ENCODE measurements around the gene MLKL. TPM values are rescaled to one million over a fixed set of nuclear protein-coding genes. Genes with fewer than 3 reads are reported as not detected.

The MLKL gene
- total and polyA plus RNA-seq, 2 of the 13 experiments (the other 11 are each of a cell fraction or from before 2014, with no cell fraction given), result 6.4 to 10.7 TPM

GRCh38 chr16:74635303-74635702 lies 65.4 kb downstream of the MLKL start (continued):
- TF ChIP-seq ZNF800 (CRISPR knock-in tag; IDR thresholded peaks at IDR 0.05) (0 out of 2 replicates have a peak, but pooled peaks have one; percentile 39), FOXM1 (CRISPR knock-in tag; IDR thresholded peaks at IDR 0.05) (no peak), ZNF770 (CRISPR knock-in tag; IDR thresholded peaks at IDR 0.05) (peak; percentile 74), ARID5B (CRISPR knock-in tag; IDR thresholded peaks at IDR 0.05) (peak; percentile 51; the same call in 1 of the 2 replicates), LBX2 (CRISPR knock-in tag; IDR thresholded peaks at IDR 0.05; ENCODE audit: borderline replicate concordance) (no peak), HOMEZ (CRISPR knock-in tag; IDR thresholded peaks at IDR 0.05; ENCODE audit: low read depth) (peak; percentile 58; the same call in 1 of the 2 replicates), SPEN (CRISPR knock-in tag; IDR thresholded peaks at IDR 0.05; ENCODE audit: low read depth) (no peak), BCLAF1 (IDR thresholded peaks at IDR 0.05) (no peak), GABPB1 (CRISPR knock-in tag; IDR thresholded peaks at IDR 0.05) (no peak), ELF3 (CRISPR knock-in tag; IDR thresholded peaks at IDR 0.05) (peak; percentile 30; the same call in 1 of the 2 replicates), ZNF792 (CRISPR knock-in tag; IDR thresholded peaks at IDR 0.05) (peak; percentile 19; the same call in 1 of the 2 replicates), FOXA3 (CRISPR knock-in tag; IDR thresholded peaks at IDR 0.05) (peak; percentile 92), CREB1 (IDR thresholded peaks at IDR 0.05) (no peak), CREB1 (CRISPR knock-in tag; IDR thresholded peaks at IDR 0.05) (peak; percentile 33; the same call in 1 of the 2 replicates), ARID3A (IDR thresholded peaks at IDR 0.05; ENCODE audit: low read depth, low read length) (peak; percentile 75; the same call in 1 of the 2 replicates)

Measured in HepG2 (cell line).